ENCODE measurements around the gene CTSA.

The CTSA gene

GRCh38 chr20:45938727-45939438 lies 47.7 kb downstream of the CTSA start:
- DNase-seq (ENCODE audit: low read depth, low spot score) = no peak

GRCh38 chr20:45940053-45940452 lies 48.9 kb downstream of the CTSA start:
- DNase-seq (ENCODE audit: low read depth, low spot score) = no peak

- no peak for DNase-seq (ENCODE audit: low read depth, low spot score)
These were observed 49.3 kb downstream of the CTSA start for GRCh38 chr20:45940469-45940868.

DNA sequence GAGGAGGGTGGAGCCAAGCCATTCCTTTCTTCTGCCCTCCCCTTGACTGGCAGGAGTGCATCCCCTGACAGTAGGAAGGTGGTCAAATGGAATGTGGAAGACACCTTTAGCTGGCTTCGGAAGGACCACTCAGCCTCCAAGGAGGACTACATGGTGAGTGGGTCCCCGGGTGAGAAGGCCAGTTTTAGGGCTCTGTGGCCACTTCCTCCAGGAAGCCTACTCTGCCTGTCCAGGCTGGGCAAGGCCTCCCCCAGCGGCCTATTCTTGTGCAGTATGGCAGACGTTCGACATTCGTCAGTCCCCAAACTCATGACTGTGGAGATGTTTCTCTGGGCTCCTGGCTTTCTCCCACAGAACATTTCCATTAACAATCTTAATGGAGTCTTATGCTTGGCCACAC lies 52.5 kb downstream of the CTSA start:
- DNase-seq (ENCODE audit: low read depth, low spot score) = no peak

DNA sequence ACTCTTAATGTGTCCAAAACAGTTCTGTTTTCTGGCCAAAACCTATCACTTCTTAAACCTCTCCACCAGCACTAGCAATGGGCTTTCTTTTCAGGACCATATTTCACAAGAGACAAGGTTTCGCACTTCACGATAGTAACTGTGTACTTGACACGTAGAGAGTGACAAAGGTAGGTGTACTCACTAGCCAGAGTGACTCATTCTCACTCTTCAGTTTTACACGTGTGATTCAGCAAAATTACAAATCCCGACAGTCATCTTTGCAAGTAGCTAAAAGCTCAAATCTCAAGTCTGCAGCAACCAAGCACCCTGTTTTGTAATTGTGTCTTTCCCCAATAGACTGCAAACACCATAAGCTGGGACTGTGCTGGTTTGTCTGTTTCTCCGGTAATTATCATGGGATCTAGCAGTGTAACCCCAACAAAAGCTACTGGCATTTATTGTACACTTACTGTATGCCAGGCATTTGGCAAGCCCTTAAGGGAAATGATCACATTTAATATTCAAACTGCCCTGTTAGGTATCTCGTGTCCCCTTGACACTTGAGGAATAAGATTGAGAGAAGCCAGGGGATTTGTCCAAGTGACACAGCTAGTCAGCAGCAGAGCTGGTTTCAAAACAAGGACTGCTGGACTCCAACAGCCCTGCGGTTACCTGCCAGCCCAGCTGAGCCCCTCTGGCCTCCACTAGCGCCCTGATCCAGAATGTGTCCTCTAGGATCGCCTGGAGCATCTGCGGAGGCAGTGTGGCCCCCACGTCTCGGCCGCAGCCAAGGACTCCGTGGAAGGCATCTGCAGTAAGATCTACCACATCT lies 53.2 kb downstream of the CTSA start:
- no peak for DNase-seq (ENCODE audit: low read depth, low spot score)

DNA sequence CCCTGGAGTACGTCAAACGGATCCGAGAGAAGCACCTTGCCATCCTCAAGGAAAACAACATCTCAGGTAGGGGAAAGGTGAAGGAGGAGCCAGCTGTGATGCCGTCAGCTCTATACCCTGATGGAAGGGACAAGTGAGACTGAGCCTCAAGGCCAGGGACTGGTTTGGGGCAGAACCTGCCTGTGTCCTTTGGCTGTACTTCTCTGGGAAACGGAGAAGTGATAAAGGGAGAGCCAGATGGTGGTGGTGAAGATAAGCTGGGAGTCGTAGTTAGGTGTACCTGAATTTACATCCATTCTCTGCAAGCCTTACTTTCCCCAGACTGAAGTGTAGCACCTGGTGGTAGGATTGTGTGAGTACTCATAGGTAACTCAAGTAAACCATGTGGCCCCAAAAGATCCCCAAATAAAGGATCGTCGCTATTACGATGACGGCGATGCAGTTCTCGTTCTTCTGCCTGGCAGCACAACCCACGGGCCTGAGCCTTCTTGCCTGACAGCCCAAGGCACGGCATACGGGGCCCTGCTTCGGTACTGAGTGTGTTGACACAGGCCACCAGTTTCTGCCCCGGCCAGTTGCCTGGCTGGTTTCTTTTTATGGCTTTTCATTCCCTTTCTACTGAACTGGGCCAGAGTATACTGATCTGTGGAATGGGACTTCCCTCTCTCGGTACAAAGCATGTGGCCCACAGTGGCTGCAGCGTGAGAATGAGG lies 54.0 kb downstream of the CTSA start:
- DNase-seq (ENCODE audit: low read depth, low spot score) = no peak

DNA sequence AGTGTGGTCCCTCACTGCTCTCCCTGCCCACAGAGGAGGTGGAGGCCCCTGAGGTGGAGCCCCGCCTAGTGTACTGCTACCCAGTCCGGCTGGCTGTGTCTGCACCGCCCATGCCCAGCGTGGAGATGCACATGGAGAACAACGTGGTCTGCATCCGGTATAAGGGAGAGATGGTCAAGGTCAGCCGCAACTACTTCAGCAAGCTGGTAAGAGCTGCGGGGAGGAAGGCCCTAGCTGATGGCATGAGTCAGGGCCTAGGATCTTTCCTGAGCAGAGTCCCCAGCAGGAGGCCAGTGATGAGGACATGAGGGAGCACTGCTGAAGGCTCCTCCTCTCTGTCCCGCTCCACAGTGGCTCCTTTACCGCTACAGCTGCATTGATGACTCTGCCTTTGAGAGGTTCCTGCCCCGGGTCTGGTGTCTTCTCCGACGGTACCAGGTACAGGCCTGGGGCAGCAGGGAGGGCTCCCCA lies 54.6 kb downstream of the CTSA start:
- no peak for DNase-seq (ENCODE audit: low read depth, low spot score)

GRCh38 chr20:45946149-45946970 lies 55.2 kb downstream of the CTSA start:
- DNase-seq (ENCODE audit: low read depth, low spot score) = no peak

DNA sequence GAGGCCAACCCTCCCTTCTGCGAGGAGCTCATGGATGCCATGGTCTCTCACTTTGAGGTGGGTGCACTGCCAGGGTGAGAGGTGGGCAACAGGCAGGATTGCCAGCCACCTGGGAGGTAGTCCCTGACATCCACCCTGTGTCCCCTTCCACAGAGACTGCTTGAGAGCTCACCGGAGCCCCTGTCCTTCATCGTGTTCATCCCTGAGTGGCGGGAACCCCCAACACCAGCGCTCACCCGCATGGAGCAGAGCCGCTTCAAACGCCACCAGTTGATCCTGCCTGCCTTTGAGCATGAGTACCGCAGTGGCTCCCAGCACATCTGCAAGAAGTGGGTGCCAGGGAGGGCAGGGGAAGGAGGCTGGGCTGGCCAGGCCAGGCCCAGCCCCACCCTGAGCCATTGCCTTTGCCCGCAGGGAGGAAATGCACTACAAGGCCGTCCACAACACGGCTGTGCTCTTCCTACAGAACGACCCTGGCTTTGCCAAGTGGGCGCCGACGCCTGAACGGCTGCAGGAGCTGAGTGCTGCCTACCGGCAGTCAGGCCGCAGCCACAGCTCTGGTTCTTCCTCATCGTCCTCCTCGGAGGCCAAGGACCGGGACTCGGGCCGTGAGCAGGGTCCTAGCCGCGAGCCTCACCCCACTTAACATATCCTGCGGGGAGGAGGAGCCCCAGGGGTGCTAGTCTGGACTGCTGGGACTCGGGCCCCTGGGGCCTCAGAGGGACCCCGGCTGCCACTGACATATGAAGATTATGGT lies 56.2 kb downstream of the CTSA start:
- no peak for DNase-seq (ENCODE audit: low read depth, low spot score)

GRCh38 chr20:45948261-45948733 lies 57.2 kb downstream of the CTSA start:
- DNase-seq (ENCODE audit: low read depth, low spot score) = no peak

Measured in activated CD4-positive, CD25-positive, alpha-beta regulatory T cell treated with anti-CD3 and anti-CD28 coated beads, Interleukin-2, amount 50 U/mL, for 16 hours (primary cell).